HEK293T (cell line): ENCODE data around the gene SMAD5.

ENCODE experiments used
- ARNT ChIP-seq: fragments of 450-650 bp; IDR thresholded peaks from 2 replicates; pipeline ENCODE4 v1.6.1; 2017; ENCODE audit warnings: mild to moderate bottlenecking
- BHLHE40 ChIP-seq: fragments of 450-650 bp; IDR thresholded peaks from 2 replicates; pipeline ENCODE4 v1.6.1; 2016; ENCODE audit warnings: mild to moderate bottlenecking, moderate library complexity, borderline replicate concordance
- CTBP1 ChIP-seq: fragments of 450-650 bp; IDR thresholded peaks from 2 replicates; pipeline ENCODE4 v1.6.1; 2016; ENCODE audit warnings: borderline replicate concordance
- ELF4 ChIP-seq: fragments of 450-650 bp; IDR thresholded peaks from 2 replicates; pipeline ENCODE4 v1.6.1; 2017; ENCODE audit warnings: antibody characterized with exemption
- FOXA1 ChIP-seq: fragments of 450-650 bp; IDR thresholded peaks from 2 replicates; pipeline ENCODE4 v1.6.1; 2016; ENCODE audit warnings: mild to moderate bottlenecking
- FOXK2 ChIP-seq: fragments of 450-650 bp; IDR thresholded peaks from 2 replicates; pipeline ENCODE4 v1.6.1; 2016; ENCODE audit warnings: mild to moderate bottlenecking
- FOXM1 ChIP-seq: fragments of 450-650 bp; IDR thresholded peaks from 2 replicates; pipeline ENCODE4 v1.6.1; 2017; ENCODE audit warnings: mild to moderate bottlenecking, borderline replicate concordance
- HDGF ChIP-seq: fragments of 450-650 bp; IDR thresholded peaks from 2 replicates; pipeline ENCODE4 v1.6.1; 2017; ENCODE audit warnings: antibody characterized with exemption, borderline replicate concordance
- L3MBTL2 ChIP-seq: fragments of 450-650 bp; conservative IDR thresholded peaks from 2 replicates; pipeline ENCODE4 v1.6.1; 2016; ENCODE audit warnings: mild to moderate bottlenecking
- SP1 ChIP-seq: fragments of 450-650 bp; IDR thresholded peaks from 2 replicates; pipeline ENCODE4 v1.6.1; 2017
- TARDBP ChIP-seq: fragments of 450-650 bp; IDR thresholded peaks from 2 replicates; pipeline ENCODE4 v1.6.1; 2016
- ZNF384 ChIP-seq: fragments of 450-650 bp; IDR thresholded peaks from 2 replicates; pipeline ENCODE4 v1.6.1; 2016

- TF ChIP-seq FOXK2 (no peak), BHLHE40 (no peak), TARDBP (no peak), ELF4 (no peak), FOXM1 (no peak), SP1 (no peak), ARNT (no peak), CTBP1 (no peak), HDGF (no peak), FOXA1 (no peak), ZNF384 (no peak), L3MBTL2 (no peak)
Measured at GRCh38 chr5:136128481-136128880, 4.2 kb upstream of the SMAD5 start.
